GDM1 (cell line): ENCODE results near the gene CNOT10.

Experiments
- DNase-seq: peaks from one replicate; lab custom pipeline; 2025; lab: John Stamatoyannopoulos, UW

The CNOT10 gene

GRCh38 chr3:32817558-32818228 is 132.7 kb downstream of the CNOT10 start, which contains the start of gene TRIM71:
Gene TRIM71 (plus strand): TSS chr3:32817997. CDS start chr3:32818081, 84 bp downstream.
- peak; percentile 45 for DNase-seq

- no peak for DNase-seq
Observed at GRCh38 chr3:32818229-32818969, 133.4 kb downstream of the CNOT10 start.

GRCh38 chr3:32818970-32819511 is 134.1 kb downstream of the CNOT10 start:
- no peak for DNase-seq

- no peak for DNase-seq
Observed at GRCh38 chr3:32819551-32820348, 134.8 kb downstream of the CNOT10 start.

- DNase-seq = no peak
Observed at GRCh38 chr3:32820430-32820829, 135.4 kb downstream of the CNOT10 start.

- DNase-seq = no peak
Observed at GRCh38 chr3:32820971-32821685, 136.1 kb downstream of the CNOT10 start.

- DNase-seq = no peak
Observed at GRCh38 chr3:32821686-32822296, 136.8 kb downstream of the CNOT10 start.

GRCh38 chr3:32822609-32823498 is 137.9 kb downstream of the CNOT10 start:
- DNase-seq = no peak
